HG03575 (cell line): ENCODE measurements around the gene DOK3.

Experiments
- ATAC-seq: cut with Tn5 transposase; IDR thresholded peaks from one replicate; pipeline ENCODE4 v1.9.1; 2021; ENCODE audit not compliant: unreplicated experiment, insufficient number of reproducible peaks, low FRiP score; ENCODE audit errors: extremely low read depth

DOK3 gene

GRCh38 chr5:177516601-177517568, 7.3 kb upstream of the DOK3 start, which contains the start of gene DDX41:
TSS of gene DDX41 (minus strand) at chr5:177516961. CDS start at chr5:177516945, 16 bp downstream.
- ATAC-seq, result peak; percentile 37

- ATAC-seq, result no peak
Measured at GRCh38 chr5:177515580-177515979, 6.0 kb upstream of the DOK3 start.

GRCh38 chr5:177514541-177514940, 4.9 kb upstream of the DOK3 start:
- no peak for ATAC-seq

- no peak for ATAC-seq
Measured at GRCh38 chr5:177513500-177513899, 3.9 kb upstream of the DOK3 start.

GRCh38 chr5:177512736-177513380, 3.2 kb upstream of the DOK3 start:
- ATAC-seq, result no peak

- ATAC-seq, result no peak
Measured at GRCh38 chr5:177511796-177512675, 2.4 kb upstream of the DOK3 start.

GRCh38 chr5:177511181-177511580, 1.6 kb upstream of the DOK3 start:
- no peak for ATAC-seq

GRCh38 chr5:177510567-177511053, 984 bp upstream of the DOK3 start:
- no peak for ATAC-seq

- ATAC-seq, result no peak
Measured at GRCh38 chr5:177509991-177510566, 453 bp upstream of the DOK3 start.

- no peak for ATAC-seq
Measured at GRCh38 chr5:177508837-177509236, 789 bp downstream of the DOK3 start.

- ATAC-seq, result no peak
Measured at GRCh38 chr5:177508221-177508611, 1.4 kb downstream of the DOK3 start.

- no peak for ATAC-seq
Measured at GRCh38 chr5:177507596-177508220, 1.9 kb downstream of the DOK3 start.

GRCh38 chr5:177507165-177507564, 2.5 kb downstream of the DOK3 start:
- ATAC-seq, result no peak

GRCh38 chr5:177505075-177505474, 4.6 kb downstream of the DOK3 start:
- ATAC-seq, result no peak

GRCh38 chr5:177504086-177505056, 5.3 kb downstream of the DOK3 start:
- ATAC-seq, result no peak

- no peak for ATAC-seq
Measured at GRCh38 chr5:177503351-177504085, 6.1 kb downstream of the DOK3 start.

GRCh38 chr5:177502886-177503285, 6.7 kb downstream of the DOK3 start:
- ATAC-seq, result no peak
